ENCODE measurements around the gene WDR81.

DNA sequence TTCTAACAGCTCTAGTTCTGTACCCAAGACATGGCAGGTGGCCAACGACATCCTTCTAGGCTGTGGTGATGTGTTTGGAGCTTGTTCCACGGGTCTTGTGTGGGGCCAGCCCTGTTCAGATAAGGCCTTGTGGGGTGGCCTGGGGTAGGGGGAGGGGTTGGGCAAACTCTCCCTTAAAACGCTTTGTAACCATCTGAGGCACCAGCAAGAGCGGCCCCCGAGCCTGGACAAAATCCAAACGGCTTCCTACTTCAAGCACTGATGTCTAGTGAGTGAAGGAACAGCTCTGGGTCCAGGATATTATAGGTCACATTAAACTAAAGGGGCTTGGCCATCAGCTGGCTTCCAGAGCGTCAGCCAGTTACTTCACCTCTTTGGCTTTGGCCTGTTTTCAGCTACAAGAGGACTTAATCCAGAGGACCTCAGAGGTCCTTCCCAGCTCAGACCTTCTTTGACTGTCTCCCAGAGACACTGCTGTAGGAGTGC is 49.2 kb downstream of the WDR81 start:
- TF ChIP-seq, protein P1, sequence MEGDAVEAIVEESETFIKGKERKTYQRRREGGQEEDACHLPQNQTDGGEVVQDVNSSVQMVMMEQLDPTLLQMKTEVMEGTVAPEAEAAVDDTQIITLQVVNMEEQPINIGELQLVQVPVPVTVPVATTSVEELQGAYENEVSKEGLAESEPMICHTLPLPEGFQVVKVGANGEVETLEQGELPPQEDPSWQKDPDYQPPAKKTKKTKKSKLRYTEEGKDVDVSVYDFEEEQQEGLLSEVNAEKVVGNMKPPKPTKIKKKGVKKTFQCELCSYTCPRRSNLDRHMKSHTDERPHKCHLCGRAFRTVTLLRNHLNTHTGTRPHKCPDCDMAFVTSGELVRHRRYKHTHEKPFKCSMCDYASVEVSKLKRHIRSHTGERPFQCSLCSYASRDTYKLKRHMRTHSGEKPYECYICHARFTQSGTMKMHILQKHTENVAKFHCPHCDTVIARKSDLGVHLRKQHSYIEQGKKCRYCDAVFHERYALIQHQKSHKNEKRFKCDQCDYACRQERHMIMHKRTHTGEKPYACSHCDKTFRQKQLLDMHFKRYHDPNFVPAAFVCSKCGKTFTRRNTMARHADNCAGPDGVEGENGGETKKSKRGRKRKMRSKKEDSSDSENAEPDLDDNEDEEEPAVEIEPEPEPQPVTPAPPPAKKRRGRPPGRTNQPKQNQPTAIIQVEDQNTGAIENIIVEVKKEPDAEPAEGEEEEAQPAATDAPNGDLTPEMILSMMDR (IDR thresholded peaks at IDR 0.05) = no peak
- TF ChIP-seq POLR2A (IDR thresholded peaks at IDR 0.05) = no peak

Data from esophagus squamous epithelium (tissue), 4 donors.